Mesendoderm (in vitro differentiated cells): ENCODE data around the gene ARL13A.
"Not testable (repeated sequence)": the region's sequence is repeated elsewhere in the genome, so short reads cannot be mapped to it uniquely, and the experiment has no call there.

Source experiments
- DNase-seq: peaks from one replicate; pipeline ENCODE4 v3.0.0; 2013
- H2AK5ac ChIP-seq: 2 replicates; pipeline ENCODE4 v1.6.1; 2013; ENCODE audit warnings: low read length, inconsistent platforms
- H2BK120ac ChIP-seq: 2 replicates; pipeline ENCODE4 v1.6.1; 2013; ENCODE audit warnings: low read depth, mild to moderate bottlenecking, low read length, moderate library complexity, mixed read lengths
- H2BK15ac ChIP-seq: replicated peaks from 2 replicates; pipeline ENCODE4 v1.6.1; 2013; ENCODE audit warnings: low read depth, mild to moderate bottlenecking, moderate library complexity
- H2BK5ac ChIP-seq: 2 replicates; pipeline ENCODE4 v1.6.1; 2013; ENCODE audit warnings: low read length, inconsistent platforms
- H3K18ac ChIP-seq: 2 replicates; pipeline ENCODE4 v1.6.1; 2013; ENCODE audit warnings: mild to moderate bottlenecking, low read length, mixed read lengths
- H3K23ac ChIP-seq: one replicate; pipeline ENCODE4 v1.6.1; 2013; ENCODE audit warnings: low read length
- H3K27ac ChIP-seq: 2 replicates; pipeline ENCODE4 v1.5.1; 2013; ENCODE audit warnings: low read depth, mild to moderate bottlenecking, inconsistent platforms, low read length, moderate library complexity
- H3K27me3 ChIP-seq: 2 replicates; pipeline ENCODE4 v1.6.1; 2013; ENCODE audit warnings: low read length, control low read depth, mild to moderate bottlenecking, inconsistent platforms; ENCODE audit not compliant: insufficient read depth, poor library complexity
- H3K36me3 ChIP-seq: 2 replicates; pipeline ENCODE4 v1.6.1; 2013; ENCODE audit warnings: low read length, inconsistent platforms; ENCODE audit not compliant: control insufficient read depth, insufficient read depth
- H3K4ac ChIP-seq: one replicate; pipeline ENCODE4 v1.6.1; 2013; ENCODE audit warnings: low read depth, mild to moderate bottlenecking, low read length, moderate library complexity
- H3K4me1 ChIP-seq: 2 replicates; pipeline ENCODE4 v1.6.1; 2013; ENCODE audit warnings: low read depth, low read length, inconsistent platforms; ENCODE audit not compliant: control insufficient read depth
- H3K4me2 ChIP-seq: 2 replicates; pipeline ENCODE4 v1.6.1; 2013; ENCODE audit warnings: low read length
- H3K4me3 ChIP-seq: 2 replicates; pipeline ENCODE4 v1.5.1; 2013; ENCODE audit warnings: mild to moderate bottlenecking, low read length
- H3K56ac ChIP-seq: one replicate; pipeline ENCODE4 v1.6.1; 2013; ENCODE audit warnings: low read length
- H3K79me1 ChIP-seq: 2 replicates; pipeline ENCODE4 v1.6.1; 2013; ENCODE audit warnings: low read length, inconsistent platforms
- H3K79me2 ChIP-seq: 2 replicates; pipeline ENCODE4 v1.6.1; 2013; ENCODE audit warnings: mild to moderate bottlenecking, low read length; ENCODE audit not compliant: control insufficient read depth, insufficient read depth
- H3K9ac ChIP-seq: 2 replicates; pipeline ENCODE4 v1.6.1; 2013; ENCODE audit warnings: low read length, inconsistent platforms
- H4K5ac ChIP-seq: one replicate; pipeline ENCODE4 v1.6.1; 2013; ENCODE audit warnings: low read length
- H4K8ac ChIP-seq: one replicate; pipeline ENCODE4 v1.6.1; 2013; ENCODE audit warnings: low read depth, mild to moderate bottlenecking, control low read depth, low read length, moderate library complexity
- WGBS: extraction: QIAGEN DNeasy Blood & Tissue Kit; methylation state at CpG from one replicate; pipeline ENCODE4 v1.1.7; 2013; ENCODE audit warnings: low lambda C conversion rate, missing lambda C conversion rate; ENCODE audit not compliant: insufficient coverage; ENCODE audit errors: extremely low coverage; 5-methylcytosine and 5-hydroxymethylcytosine counted together

Gene ARL13A

DNA sequence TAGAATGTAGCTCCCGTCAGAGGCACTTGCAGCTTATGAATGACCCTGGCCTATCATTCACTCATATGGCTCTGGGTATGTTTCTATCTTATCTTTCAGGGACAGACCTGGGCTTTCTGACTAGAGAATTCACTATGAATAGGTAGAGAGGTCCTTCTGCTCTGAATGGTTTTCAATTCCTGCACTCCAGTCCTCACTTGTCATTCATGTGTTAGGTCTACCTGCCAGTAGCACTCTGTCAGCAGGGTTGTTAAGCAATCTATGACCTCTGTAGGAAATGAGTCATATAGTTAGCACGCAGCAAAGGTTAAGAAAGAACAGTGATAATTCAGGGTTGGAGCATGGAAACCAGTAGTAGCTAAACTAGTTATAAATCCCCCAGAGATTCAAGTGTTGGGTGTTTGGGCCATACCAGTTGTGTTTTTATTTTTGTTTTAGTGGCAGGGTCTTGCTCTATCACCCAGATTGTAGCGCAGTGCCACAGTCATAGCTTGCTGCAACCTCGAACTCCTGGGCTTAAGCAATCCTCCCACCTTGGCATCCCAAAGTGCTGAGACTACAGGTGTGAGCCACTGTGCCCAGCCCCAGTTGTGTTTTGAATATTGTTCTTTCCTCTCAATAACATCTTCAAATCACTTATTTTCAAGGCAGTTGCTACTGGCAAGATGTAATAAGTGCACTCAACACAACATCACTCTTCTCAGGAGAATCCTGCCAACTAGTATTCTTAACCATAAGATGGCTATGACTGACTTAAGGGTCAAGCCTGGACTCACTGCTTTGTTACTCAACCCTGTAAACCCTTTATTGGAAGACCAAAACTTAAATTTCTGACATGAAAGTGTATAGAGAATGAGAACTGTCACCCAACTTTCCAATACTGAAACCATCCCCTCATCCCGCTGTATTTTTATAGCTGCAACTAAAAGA lies 25.1 kb downstream of the ARL13A start:
- no peak overlapping the region for H4K8ac ChIP-seq
- no peak overlapping the region for H3K9ac ChIP-seq
- no peak overlapping the region for H2BK5ac ChIP-seq
- peak; percentile 47 for DNase-seq
- no CpG with 5 or more reads among the region's 5 CpGs for WGBS
- no peak overlapping the region for H3K56ac ChIP-seq
- no peak overlapping the region for H3K4me2 ChIP-seq
- no peak overlapping the region for H2BK120ac ChIP-seq
- H3K27ac ChIP-seq: no peak overlapping the region
- no peak overlapping the region for H3K4ac ChIP-seq
- H2AK5ac ChIP-seq: no peak overlapping the region
- H3K4me1 ChIP-seq: no peaks in the 10 kb centered on the region
- no peak overlapping the region for H3K18ac ChIP-seq
- H3K4me3 ChIP-seq: no peak overlapping the region
- no peaks in the 10 kb centered on the region for H3K79me2 ChIP-seq
- no peaks in the 10 kb centered on the region for H3K36me3 ChIP-seq
- no peaks in the 10 kb centered on the region for H3K27me3 ChIP-seq
- H4K5ac ChIP-seq: no peak overlapping the region
- no peak overlapping the region for H2BK15ac ChIP-seq
- H3K23ac ChIP-seq: no peak overlapping the region
- no peaks in the 10 kb centered on the region for H3K79me1 ChIP-seq

DNA sequence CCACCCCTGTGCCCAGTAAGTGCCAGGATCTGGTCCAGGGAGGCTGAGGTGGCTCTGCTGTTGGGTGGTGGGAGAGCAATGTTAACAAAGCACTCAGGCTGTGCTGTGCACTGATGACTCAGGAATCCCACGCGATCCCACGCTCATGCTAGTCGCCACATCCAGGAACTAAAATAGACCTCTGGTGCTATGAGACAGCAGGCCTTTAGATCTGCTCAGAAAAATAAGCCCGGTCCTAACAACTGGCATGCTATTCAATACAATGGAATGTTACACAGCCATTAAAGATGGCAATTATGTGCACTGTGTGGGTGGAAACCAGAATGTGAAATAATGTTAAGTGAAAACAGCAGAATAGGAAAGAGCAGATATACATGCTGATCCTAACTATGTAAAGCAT lies 26.0 kb downstream of the ARL13A start:
- no peak overlapping the region for H3K27ac ChIP-seq
- no peak overlapping the region for H4K8ac ChIP-seq
- no peak overlapping the region for H3K23ac ChIP-seq
- no peak overlapping the region for H3K4me3 ChIP-seq
- no peak overlapping the region for H3K9ac ChIP-seq
- H3K18ac ChIP-seq: no peak overlapping the region
- no peak for DNase-seq
- H3K27me3 ChIP-seq: no peaks in the 10 kb centered on the region
- H3K79me2 ChIP-seq: no peaks in the 10 kb centered on the region
- no peaks in the 10 kb centered on the region for H3K36me3 ChIP-seq
- H2BK120ac ChIP-seq: no peak overlapping the region
- H3K56ac ChIP-seq: no peak overlapping the region
- H3K4me2 ChIP-seq: no peak overlapping the region
- H2AK5ac ChIP-seq: no peak overlapping the region
- no peaks in the 10 kb centered on the region for H3K4me1 ChIP-seq
- no peaks in the 10 kb centered on the region for H3K79me1 ChIP-seq
- no peak overlapping the region for H4K5ac ChIP-seq
- no CpG with 5 or more reads among the region's 5 CpGs for WGBS
- H3K4ac ChIP-seq: peak overlapping the region; percentile 36
- no peak overlapping the region for H2BK5ac ChIP-seq
- no peak overlapping the region for H2BK15ac ChIP-seq

DNA sequence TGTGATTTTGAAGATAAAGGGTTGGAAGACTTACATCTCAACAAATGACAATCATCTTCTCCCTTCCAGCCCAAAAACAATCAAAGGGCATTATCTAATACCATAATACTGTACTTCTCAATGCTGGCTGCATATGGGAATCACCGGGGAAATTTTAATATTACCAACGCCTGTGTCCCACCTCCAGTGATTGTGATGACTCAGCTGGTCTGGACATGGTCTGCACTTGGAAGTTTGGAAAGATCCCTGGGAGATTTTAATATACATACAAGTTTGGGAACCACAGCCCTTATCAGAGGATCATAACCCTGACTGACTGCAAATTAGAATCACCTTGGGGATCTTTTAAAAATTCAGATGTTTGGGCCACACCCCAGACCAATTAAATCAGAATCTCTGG lies 29.9 kb downstream of the ARL13A start:
- Histone ChIP-seq H2BK120ac (no peak overlapping the region), H3K9ac (no peak overlapping the region), H3K4me1 (no peaks in the 10 kb centered on the region), H4K8ac (no peak overlapping the region), H3K56ac (no peak overlapping the region), H4K5ac (no peak overlapping the region), H3K4me3 (no peak overlapping the region), H3K18ac (no peak overlapping the region), H3K79me2 (no peaks in the 10 kb centered on the region), H3K27me3 (no peaks in the 10 kb centered on the region), H3K23ac (no peak overlapping the region), H2AK5ac (no peak overlapping the region), H3K4ac (no peak overlapping the region), H3K4me2 (no peak overlapping the region), H2BK15ac (no peak overlapping the region), H2BK5ac (no peak overlapping the region), H3K36me3 (no peaks in the 10 kb centered on the region), H3K27ac (no peak overlapping the region), H3K79me1 (no peaks in the 10 kb centered on the region)
- no CpG with 5 or more reads among the region's 2 CpGs for WGBS
- no peak for DNase-seq

DNA sequence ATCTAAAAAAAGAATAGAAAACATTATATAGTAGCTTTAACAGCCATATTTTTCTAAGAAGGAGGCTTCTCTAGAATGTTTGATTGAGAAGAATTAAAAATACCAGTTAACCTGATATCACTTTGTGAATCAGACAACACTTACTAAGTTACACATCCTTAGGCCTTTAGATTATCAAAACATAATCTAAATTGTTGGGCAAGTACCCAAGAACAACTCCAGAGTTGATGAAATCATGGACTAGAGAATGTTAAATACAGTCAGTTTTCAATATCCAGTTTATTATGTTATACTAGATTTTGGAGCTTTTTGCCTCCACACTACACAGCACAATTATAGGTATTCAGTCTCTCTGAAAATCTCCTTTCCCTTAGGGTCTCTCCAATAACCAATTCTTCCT lies 39.6 kb downstream of the ARL13A start:
- Histone ChIP-seq H3K79me1 (no peaks in the 10 kb centered on the region), H3K23ac (no peak overlapping the region), H3K27me3 (no peaks in the 10 kb centered on the region), H3K18ac (no peak overlapping the region), H3K4ac (no peak overlapping the region), H2BK5ac (no peak overlapping the region), H3K4me2 (no peak overlapping the region), H2AK5ac (no peak overlapping the region), H3K56ac (no peak overlapping the region), H4K5ac (no peak overlapping the region), H3K27ac (no peak overlapping the region), H3K79me2 (no peaks in the 10 kb centered on the region), H2BK120ac (no peak overlapping the region), H3K9ac (no peak overlapping the region), H3K4me1 (no peaks in the 10 kb centered on the region), H4K8ac (no peak overlapping the region), H3K4me3 (no peak overlapping the region), H2BK15ac (no peak overlapping the region), H3K36me3 (no peaks in the 10 kb centered on the region)
- no peak for DNase-seq

DNA sequence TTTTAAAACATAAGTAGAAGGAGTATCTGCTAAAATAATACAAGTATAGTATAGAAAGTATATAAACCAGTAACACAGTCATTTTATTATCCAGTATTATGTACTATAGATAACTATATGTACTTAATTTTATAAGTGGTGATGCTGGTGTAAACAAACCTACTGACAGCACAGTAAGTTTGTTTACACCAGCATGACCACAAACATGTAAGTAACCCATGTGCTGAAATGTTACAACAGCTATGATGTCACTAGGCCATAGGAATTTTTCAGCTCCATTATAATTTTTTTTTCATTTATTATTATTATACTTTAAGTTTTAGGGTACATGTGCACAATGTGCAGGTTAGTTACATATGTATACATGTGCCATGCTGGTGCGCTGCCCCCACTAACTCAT lies 42.5 kb downstream of the ARL13A start:
- not testable (repeated sequence) for H2BK15ac ChIP-seq, H4K8ac ChIP-seq, H3K27me3 ChIP-seq

DNA sequence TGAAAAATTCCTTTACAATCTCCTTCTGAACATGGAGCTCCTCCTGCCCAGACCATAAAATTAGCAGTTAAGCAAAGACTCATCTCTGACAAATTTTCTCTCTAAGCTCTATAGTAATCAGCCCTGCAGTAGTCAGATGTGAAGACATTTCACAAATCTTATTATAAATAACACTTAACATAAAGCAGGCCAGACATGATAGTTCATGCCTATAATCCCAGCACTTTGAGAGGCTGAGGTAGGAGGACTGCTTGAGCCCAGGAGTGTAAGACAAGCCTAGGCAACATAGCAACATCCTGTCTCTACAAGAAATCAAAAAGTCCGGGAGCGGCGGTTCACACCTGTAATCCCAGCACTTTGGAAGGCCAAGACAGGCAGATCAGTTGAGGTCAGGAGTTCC lies 52.5 kb downstream of the ARL13A start:
- H2BK120ac ChIP-seq: no peak overlapping the region
- no peak overlapping the region for H3K23ac ChIP-seq
- H2AK5ac ChIP-seq: no peak overlapping the region
- no peak overlapping the region for H3K56ac ChIP-seq
- H2BK5ac ChIP-seq: no peak overlapping the region
- WGBS: no CpG with 5 or more reads among the region's 3 CpGs
- H3K4me3 ChIP-seq: no peak overlapping the region
- no peak overlapping the region for H4K8ac ChIP-seq
- no peak overlapping the region for H3K27ac ChIP-seq
- H4K5ac ChIP-seq: no peak overlapping the region
- H3K79me2 ChIP-seq: no peaks in the 10 kb centered on the region
- no peaks in the 10 kb centered on the region for H3K36me3 ChIP-seq
- H2BK15ac ChIP-seq: no peak overlapping the region
- H3K9ac ChIP-seq: no peak overlapping the region
- H3K27me3 ChIP-seq: no peaks in the 10 kb centered on the region
- H3K18ac ChIP-seq: no peak overlapping the region
- no peaks in the 10 kb centered on the region for H3K4me1 ChIP-seq
- H3K4me2 ChIP-seq: no peak overlapping the region
- no peaks in the 10 kb centered on the region for H3K79me1 ChIP-seq
- DNase-seq: no peak
- H3K4ac ChIP-seq: no peak overlapping the region

More for the DNA sequence above, 42.5 kb downstream of the ARL13A start:
- not testable (repeated sequence) for H3K56ac ChIP-seq, H3K18ac ChIP-seq, H3K9ac ChIP-seq, H4K5ac ChIP-seq, H3K4me1 ChIP-seq, H3K4me3 ChIP-seq, H3K27ac ChIP-seq, H3K4me2 ChIP-seq, H2BK120ac ChIP-seq, DNase-seq, H2BK5ac ChIP-seq, H3K79me2 ChIP-seq, H3K4ac ChIP-seq, H3K23ac ChIP-seq, H3K79me1 ChIP-seq, H3K36me3 ChIP-seq, H2AK5ac ChIP-seq
- no CpG with 5 or more reads among the region's 1 CpG for WGBS
